Panc1 (cell line): ENCODE results near the gene MLN. TPM values are rescaled to one million over a fixed set of nuclear protein-coding genes. Genes with fewer than 3 reads are reported as not detected.

Experiments used
- ATAC-seq: fragments of 200-7000 bp; cut with Tn5 transposase; 2 replicates; pipeline ENCODE4 v1.9.1; 2020; ENCODE audit warnings: mild to moderate bottlenecking, moderate library complexity
- BruUV-seq: library from RNA; stranded (reverse); fragments of 400-500 nt; replicated peaks from 2 replicates; lab custom pipeline; 2021; lab: Mats Ljungman, UMichigan
- CTCF ChIA-PET: fragments of 300-600 bp; sonication (Branson Sonifier 250); formaldehyde crosslinking; loops from one replicate; lab custom pipeline; 2022; ENCODE audit warnings: antibody characterized with exemption; lab: Charles Lee
- POLR2A ChIA-PET: fragments of 300-600 bp; sonication (Branson Sonifier 250); formaldehyde crosslinking; loops from one replicate; lab custom pipeline; 2022; ENCODE audit warnings: antibody characterized with exemption; lab: Charles Lee
- DNase-seq: peaks from one replicate; pipeline ENCODE4 v3.0.0-alpha.2; 2010; ENCODE audit warnings: low read depth, low spot score
- H3K27ac ChIP-seq: 2 replicates; pipeline ENCODE4 v1.5.1; 2011; ENCODE audit warnings: mild to moderate bottlenecking, low read length, inconsistent platforms
- H3K27me3 ChIP-seq: fragments of 200-500 bp; sonication (Bioruptor generic); 2 replicates; pipeline ENCODE4 v1.6.0; 2014; ENCODE audit warnings: low read length, inconsistent platforms; ENCODE audit not compliant: control insufficient read depth, insufficient read depth
- H3K36me3 ChIP-seq: fragments of 200-500 bp; sonication (Bioruptor generic); 2 replicates; pipeline ENCODE4 v1.5.1; 2014; ENCODE audit warnings: inconsistent platforms, mild to moderate bottlenecking, low read length, moderate library complexity; ENCODE audit not compliant: control insufficient read depth, insufficient read depth
- H3K4me1 ChIP-seq: 2 replicates; pipeline ENCODE4 v1.5.1; 2011; ENCODE audit warnings: inconsistent platforms, mild to moderate bottlenecking, low read length, moderate library complexity; ENCODE audit not compliant: control insufficient read depth, insufficient read depth
- H3K4me3 ChIP-seq, 2 experiments: 2 replicates each; pipeline ENCODE4 v1.5.1; 2011 to 2012; ENCODE audit warnings: low read depth in 2 of 2, low read length in 2 of 2, mild to moderate bottlenecking in 2 of 2, inconsistent platforms in 1 of 2, moderate library complexity in 1 of 2
- H3K9me3 ChIP-seq: fragments of 200-500 bp; sonication (Bioruptor generic); 2 replicates; pipeline ENCODE4 v1.5.1; 2014; ENCODE audit warnings: low read depth, mild to moderate bottlenecking, inconsistent platforms, low read length, moderate library complexity; ENCODE audit not compliant: control insufficient read depth, insufficient read depth
- POLR2AphosphoS5 ChIP-seq: IDR thresholded peaks from 2 replicates; pipeline ENCODE4 v1.6.1; 2012; ENCODE audit warnings: mild to moderate bottlenecking, low read depth, low read length, moderate library complexity
- REST ChIP-seq, 2 experiments: IDR thresholded peaks; 2 replicates each; pipeline ENCODE4 v1.6.1; 2011 to 2012; ENCODE audit warnings: low read depth in 2 of 2, control low read depth in 1 of 2, low read length in 1 of 2, mild to moderate bottlenecking in 1 of 2, moderate library complexity in 1 of 2; ENCODE audit not compliant: insufficient read depth in 1 of 2
- SIN3A ChIP-seq: IDR thresholded peaks from 2 replicates; pipeline ENCODE4 v1.6.1; 2012; ENCODE audit warnings: low read depth, mild to moderate bottlenecking, low read length, moderate library complexity, borderline replicate concordance; ENCODE audit not compliant: insufficient read depth
- TCF7L2 ChIP-seq: IDR thresholded peaks from 2 replicates; pipeline ENCODE4 v1.6.1; 2011; ENCODE audit warnings: mild to moderate bottlenecking, low read depth, low read length, inconsistent platforms
- in situ Hi-C: cut with HindIII; loops from 2 replicates; pipeline ENCODE4 v1.10.0; 2016; ENCODE audit warnings: low sequenced_read_pairs, low pct_unique_long_range_greater_than_20kb
- intact Hi-C: fragments of 100-400 bp; cut with micrococcal nuclease; formaldehyde crosslinking; loops from one replicate; pipeline ENCODE4 v1.10.0; 2022; ENCODE audit not compliant: unreplicated experiment
- total RNA-seq: library from RNA; stranded (reverse); gene quantifications from one replicate; pipeline ENCODE4 v1.2.1, GENCODE V29; 2021; ENCODE audit not compliant: unreplicated experiment
- TF ChIP-seq, protein P1 (sequence below): fragments of 450-650 bp; IDR thresholded peaks from 2 replicates; pipeline ENCODE4 v1.5.1; 2017; ENCODE audit warnings: mild to moderate bottlenecking

Gene MLN
- total RNA-seq, 1 experiment from 2014 or later: not detected

- no peaks in the 10 kb centered on the region for H3K27me3 ChIP-seq
- in situ Hi-C loops (no loop called here), intact Hi-C loops (no loop called here)
- peaks cover 24% of the 10 kb centered on the region for H3K4me1 ChIP-seq
- BruUV-seq: no TSS peak
- H3K36me3 ChIP-seq: no peaks in the 10 kb centered on the region
- DNase-seq (no peak), ATAC-seq (no peak)
- CTCF ChIA-PET: no interaction called here
- no peak overlapping the region for H3K4me3 ChIP-seq
- H3K27ac ChIP-seq: no peak overlapping the region
- no peaks in the 10 kb centered on the region for H3K9me3 ChIP-seq
- TF ChIP-seq SIN3A (no peak), TCF7L2 (no peak), POLR2AphosphoS5 (no peak), REST (IDR thresholded peaks at IDR 0.05; ENCODE audit: insufficient read depth in 1 of 2, low read depth in 2 of 2, low read length in 1 of 2) (no peak)
- TF ChIP-seq, protein P1, sequence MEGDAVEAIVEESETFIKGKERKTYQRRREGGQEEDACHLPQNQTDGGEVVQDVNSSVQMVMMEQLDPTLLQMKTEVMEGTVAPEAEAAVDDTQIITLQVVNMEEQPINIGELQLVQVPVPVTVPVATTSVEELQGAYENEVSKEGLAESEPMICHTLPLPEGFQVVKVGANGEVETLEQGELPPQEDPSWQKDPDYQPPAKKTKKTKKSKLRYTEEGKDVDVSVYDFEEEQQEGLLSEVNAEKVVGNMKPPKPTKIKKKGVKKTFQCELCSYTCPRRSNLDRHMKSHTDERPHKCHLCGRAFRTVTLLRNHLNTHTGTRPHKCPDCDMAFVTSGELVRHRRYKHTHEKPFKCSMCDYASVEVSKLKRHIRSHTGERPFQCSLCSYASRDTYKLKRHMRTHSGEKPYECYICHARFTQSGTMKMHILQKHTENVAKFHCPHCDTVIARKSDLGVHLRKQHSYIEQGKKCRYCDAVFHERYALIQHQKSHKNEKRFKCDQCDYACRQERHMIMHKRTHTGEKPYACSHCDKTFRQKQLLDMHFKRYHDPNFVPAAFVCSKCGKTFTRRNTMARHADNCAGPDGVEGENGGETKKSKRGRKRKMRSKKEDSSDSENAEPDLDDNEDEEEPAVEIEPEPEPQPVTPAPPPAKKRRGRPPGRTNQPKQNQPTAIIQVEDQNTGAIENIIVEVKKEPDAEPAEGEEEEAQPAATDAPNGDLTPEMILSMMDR: no peak
- POLR2A ChIA-PET: no interaction called here
Observed at GRCh38 chr6:33823806-33824205, 20.0 kb upstream of the MLN start.

- CTCF ChIA-PET: no interaction called here
- no TSS peak for BruUV-seq
- POLR2A ChIA-PET: no interaction called here
- intact Hi-C loops (no loop called here), in situ Hi-C loops (no loop called here)
- ATAC-seq: peak; percentile 78
- no peak for DNase-seq
- TF ChIP-seq, protein P1: no peak; the same call in 1 of the 2 replicates
- TF ChIP-seq REST (IDR thresholded peaks at IDR 0.05; ENCODE audit: insufficient read depth in 1 of 2, low read depth in 2 of 2, low read length in 1 of 2) (no peak), TCF7L2 (no peak)
- H3K4me1 ChIP-seq: peaks cover 13% of the 10 kb centered on the region
- no peaks in the 10 kb centered on the region for H3K27me3 ChIP-seq
- no peaks in the 10 kb centered on the region for H3K36me3 ChIP-seq
- H3K9me3 ChIP-seq: no peaks in the 10 kb centered on the region
- no peak overlapping the region for H3K27ac ChIP-seq
- H3K4me3 ChIP-seq: no peak overlapping the region
Observed at GRCh38 chr6:33822575-33823395, 19.0 kb upstream of the MLN start.
